ENCODE measurements around the gene TMPRSS3.

Gene TMPRSS3

GRCh38 chr21:42340187-42341050, 55.4 kb downstream of the TMPRSS3 start:
- Histone ChIP-seq H3K27ac (ENCODE audit: low read length, poor library complexity, severe bottlenecking) (no peak overlapping the region), H3K9ac (ENCODE audit: low read length) (no peak overlapping the region), H3K4me3 (ENCODE audit: insufficient read depth in 1 of 2, low read depth in 1 of 2, low read length in 2 of 2) (peak overlapping the region in 1 of 2 experiments; percentile 8), H2AFZ (ENCODE audit: low read depth, low read length) (no peak overlapping the region), H3K23ac (ENCODE audit: low read length in 2 of 2) (no peak overlapping the region), H2AK5ac (ENCODE audit: low read length, severe bottlenecking) (no peak overlapping the region), H2BK5ac (ENCODE audit: low read depth, low read length, poor library complexity, severe bottlenecking) (no peak overlapping the region), H3K27me3 (ENCODE audit: control insufficient read depth in 1 of 2, insufficient read depth in 1 of 2, low read length in 2 of 2) (peaks cover 0 to 51% of the 10 kb centered on the region in 2 experiments), H3K4me2 (ENCODE audit: low read length, poor library complexity, severe bottlenecking) (no peak overlapping the region), H2BK120ac (ENCODE audit: low read depth, low read length) (no peak overlapping the region), H4K91ac (ENCODE audit: low read length) (no peak overlapping the region), H4K8ac (ENCODE audit: low read length) (no peak overlapping the region), H3K18ac (ENCODE audit: low read depth in 1 of 2, low read length in 2 of 2) (no peak overlapping the region), H3K79me1 (replicated peaks; ENCODE audit: low read length, poor library complexity, severe bottlenecking) (no peaks in the 10 kb centered on the region), H3K14ac (ENCODE audit: low read length in 2 of 2) (no peak overlapping the region), H2BK15ac (ENCODE audit: low read depth, poor library complexity, severe bottlenecking) (no peak overlapping the region), H3K9me3 (ENCODE audit: control insufficient read depth, low read length) (no peaks in the 10 kb centered on the region), H2BK12ac (ENCODE audit: low read length in 2 of 2) (no peak overlapping the region), H3K4ac (ENCODE audit: low read depth in 1 of 2, low read length in 2 of 2) (no peak overlapping the region), H3K36me3 (ENCODE audit: control insufficient read depth in 1 of 2, insufficient read depth in 2 of 2, low read depth in 1 of 2, low read length in 2 of 2) (no peaks in the 10 kb centered on the region), H3K4me1 (ENCODE audit: control insufficient read depth, insufficient read depth, low read depth, low read length) (peaks cover 13% of the 10 kb centered on the region)
- 88% methylated on average over 24 of the region's 24 CpGs for WGBS
- no peak for DNase-seq

DNA sequence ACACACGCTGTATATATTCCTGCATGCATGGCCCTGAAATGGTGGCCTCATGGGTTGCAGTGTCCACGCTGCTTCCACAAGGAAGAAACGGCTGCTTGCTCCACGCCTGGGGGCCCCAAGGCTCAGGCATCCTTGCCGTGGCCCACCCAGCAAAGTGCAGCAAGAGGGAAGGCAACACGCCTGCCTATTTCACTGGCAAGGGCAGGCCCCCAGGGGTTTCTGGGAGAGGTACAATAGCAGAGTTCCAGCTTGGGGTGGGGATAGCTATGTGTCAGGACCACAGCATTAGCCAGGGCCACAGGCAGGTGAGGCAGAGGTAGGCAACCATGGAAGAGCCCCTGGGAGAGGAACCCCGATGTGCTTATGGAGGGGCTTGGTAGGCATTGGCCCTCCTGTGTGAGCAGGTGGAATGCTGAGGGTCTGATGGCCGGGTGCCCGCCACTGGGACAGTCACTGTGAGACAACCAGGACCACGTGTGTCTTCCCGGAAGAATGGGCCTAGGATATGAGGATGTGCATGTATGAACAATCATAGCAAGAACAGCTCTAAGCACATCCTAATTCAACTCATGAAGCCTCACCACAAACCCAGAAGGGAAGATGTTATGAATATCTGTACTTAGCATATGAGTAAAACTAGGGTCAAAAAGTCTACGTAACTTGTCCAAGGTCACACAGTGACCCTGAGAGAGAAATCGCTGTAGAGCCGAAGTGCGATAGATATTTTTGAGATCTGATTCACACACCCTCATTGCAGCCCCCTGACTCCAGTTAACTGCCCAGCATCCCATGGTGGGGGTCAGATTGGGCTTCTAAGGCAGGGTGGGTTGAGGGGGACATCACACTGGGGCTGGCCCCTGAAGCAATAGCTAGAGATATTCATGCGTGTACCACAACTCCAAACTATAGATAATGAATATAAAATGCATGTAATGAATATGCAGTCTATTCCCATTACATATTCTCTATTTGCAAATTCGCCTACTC, 56.8 kb downstream of the TMPRSS3 start:
- Histone ChIP-seq H3K18ac (ENCODE audit: low read depth in 1 of 2, low read length in 2 of 2) (no peak overlapping the region), H4K8ac (ENCODE audit: low read length) (no peak overlapping the region), H4K91ac (ENCODE audit: low read length) (no peak overlapping the region), H3K4me3 (ENCODE audit: insufficient read depth in 1 of 2, low read depth in 1 of 2, low read length in 2 of 2) (no peak overlapping the region), H2BK12ac (ENCODE audit: low read length in 2 of 2) (no peak overlapping the region), H3K27me3 (ENCODE audit: control insufficient read depth in 1 of 2, insufficient read depth in 1 of 2, low read length in 2 of 2) (peaks cover 0 to 56% of the 10 kb centered on the region in 2 experiments), H3K4me2 (ENCODE audit: low read length, poor library complexity, severe bottlenecking) (no peak overlapping the region), H3K14ac (ENCODE audit: low read length in 2 of 2) (no peak overlapping the region), H2BK5ac (ENCODE audit: low read depth, low read length, poor library complexity, severe bottlenecking) (no peak overlapping the region), H2AK5ac (ENCODE audit: low read length, severe bottlenecking) (peak overlapping the region; percentile 8), H3K4ac (ENCODE audit: low read depth in 1 of 2, low read length in 2 of 2) (no peak overlapping the region), H3K36me3 (ENCODE audit: control insufficient read depth in 1 of 2, insufficient read depth in 2 of 2, low read depth in 1 of 2, low read length in 2 of 2) (no peaks in the 10 kb centered on the region), H2BK15ac (ENCODE audit: low read depth, poor library complexity, severe bottlenecking) (no peak overlapping the region), H3K23ac (ENCODE audit: low read length in 2 of 2) (no peak overlapping the region), H3K9ac (ENCODE audit: low read length) (no peak overlapping the region), H3K79me1 (replicated peaks; ENCODE audit: low read length, poor library complexity, severe bottlenecking) (no peaks in the 10 kb centered on the region), H2AFZ (ENCODE audit: low read depth, low read length) (no peak overlapping the region), H3K9me3 (ENCODE audit: control insufficient read depth, low read length) (no peaks in the 10 kb centered on the region), H3K4me1 (ENCODE audit: control insufficient read depth, insufficient read depth, low read depth, low read length) (peaks cover 13% of the 10 kb centered on the region), H3K27ac (ENCODE audit: low read length, poor library complexity, severe bottlenecking) (no peak overlapping the region), H2BK120ac (ENCODE audit: low read depth, low read length) (no peak overlapping the region)
- DNase-seq, result no peak
- 82% methylated on average over 14 of the region's 17 CpGs for WGBS

DNA sequence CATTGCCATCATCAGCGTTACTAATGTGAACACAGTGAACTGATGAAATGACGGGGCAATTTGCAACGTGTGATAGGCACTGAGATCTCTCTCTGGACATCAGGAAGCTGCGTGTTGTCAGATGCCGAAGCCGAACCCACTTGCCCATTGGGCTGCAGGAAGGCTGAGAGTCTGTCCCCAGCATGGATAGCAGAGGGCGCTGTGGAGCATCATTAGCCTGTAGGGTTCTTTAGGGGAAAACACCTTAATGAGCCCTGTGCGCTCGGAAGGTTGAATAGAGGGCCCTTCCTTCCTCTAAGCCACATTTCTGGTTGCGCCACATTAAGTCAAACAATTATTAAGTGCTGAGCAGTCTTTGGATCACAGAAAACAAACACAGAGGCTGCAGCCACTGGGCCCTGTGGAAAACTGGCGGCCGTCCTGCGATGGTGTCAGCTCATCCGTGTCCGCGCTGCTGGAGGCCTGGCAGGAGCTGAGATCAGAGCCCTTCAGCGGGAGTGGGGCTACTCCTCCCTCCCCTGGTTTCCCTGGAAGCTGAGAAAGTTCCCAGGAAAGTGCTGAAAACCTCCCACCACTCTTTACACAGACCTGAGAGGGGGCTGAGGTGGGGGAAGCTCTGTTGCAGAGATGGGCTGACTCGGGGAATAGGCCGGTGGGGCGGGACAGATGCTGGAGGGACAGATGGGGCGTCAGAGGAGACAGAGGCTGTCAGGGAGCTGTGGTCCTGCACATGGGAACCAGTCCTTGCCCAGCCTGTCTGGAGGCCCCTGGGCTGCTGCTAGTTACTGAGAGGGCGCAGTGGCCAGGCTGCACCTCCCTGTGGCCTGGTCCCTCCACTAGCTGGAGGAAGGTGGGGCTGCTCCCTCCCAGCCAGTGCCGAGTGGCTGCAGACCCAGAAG, 57.8 kb downstream of the TMPRSS3 start:
- Histone ChIP-seq H2BK5ac (ENCODE audit: low read depth, low read length, poor library complexity, severe bottlenecking) (no peak overlapping the region), H4K8ac (ENCODE audit: low read length) (no peak overlapping the region), H2AFZ (ENCODE audit: low read depth, low read length) (no peak overlapping the region), H3K9ac (ENCODE audit: low read length) (no peak overlapping the region), H3K36me3 (ENCODE audit: control insufficient read depth in 1 of 2, insufficient read depth in 2 of 2, low read depth in 1 of 2, low read length in 2 of 2) (no peaks in the 10 kb centered on the region), H3K27me3 (ENCODE audit: control insufficient read depth in 1 of 2, insufficient read depth in 1 of 2, low read length in 2 of 2) (peaks cover 0 to 57% of the 10 kb centered on the region in 2 experiments), H4K91ac (ENCODE audit: low read length) (no peak overlapping the region), H2BK120ac (ENCODE audit: low read depth, low read length) (no peak overlapping the region), H3K4me2 (ENCODE audit: low read length, poor library complexity, severe bottlenecking) (no peak overlapping the region), H3K4me1 (ENCODE audit: control insufficient read depth, insufficient read depth, low read depth, low read length) (peaks cover 13% of the 10 kb centered on the region), H3K4ac (ENCODE audit: low read depth in 1 of 2, low read length in 2 of 2) (no peak overlapping the region), H3K4me3 (ENCODE audit: insufficient read depth in 1 of 2, low read depth in 1 of 2, low read length in 2 of 2) (no peak overlapping the region), H3K27ac (ENCODE audit: low read length, poor library complexity, severe bottlenecking) (peak overlapping the region; percentile 51), H2BK15ac (ENCODE audit: low read depth, poor library complexity, severe bottlenecking) (no peak overlapping the region), H3K23ac (ENCODE audit: low read length in 2 of 2) (no peak overlapping the region), H2AK5ac (ENCODE audit: low read length, severe bottlenecking) (no peak overlapping the region), H3K9me3 (ENCODE audit: control insufficient read depth, low read length) (no peaks in the 10 kb centered on the region), H3K14ac (ENCODE audit: low read length in 2 of 2) (no peak overlapping the region), H3K79me1 (replicated peaks; ENCODE audit: low read length, poor library complexity, severe bottlenecking) (no peaks in the 10 kb centered on the region), H3K18ac (ENCODE audit: low read depth in 1 of 2, low read length in 2 of 2) (no peak overlapping the region), H2BK12ac (ENCODE audit: low read length in 2 of 2) (no peak overlapping the region)
- WGBS, result 58% methylated on average over 22 of the region's 23 CpGs
- peak; percentile 17 for DNase-seq
